B cell (primary cell): ENCODE data around the gene ITGA7. TPM values are rescaled to one million over a fixed set of nuclear protein-coding genes. Genes with fewer than 3 reads are reported as not detected.

ENCODE experiments used
- ATAC-seq: fragments of 200-7000 bp; cut with Tn5 transposase; one replicate; pipeline ENCODE4 v1.10.0; 2021; ENCODE audit warnings: low read depth, mild to moderate bottlenecking, moderate number of reproducible peaks, moderate library complexity
- CTCF ChIA-PET: fragments of 350-600 bp; sonication (Branson Sonifier 250); formaldehyde crosslinking; loops from one replicate; lab custom pipeline; 2021; ENCODE audit warnings: antibody characterized with exemption, inconsistent platforms; lab: Charles Lee
- POLR2A ChIA-PET: fragments of 350-600 bp; sonication (Branson Sonifier 250); formaldehyde crosslinking; loops from one replicate; lab custom pipeline; 2021; ENCODE audit warnings: antibody characterized with exemption; lab: Charles Lee
- DNase-seq: peaks from one replicate; pipeline ENCODE4 v3.0.0; 2013
- H2AFZ ChIP-seq: 2 replicates; pipeline ENCODE4 v1.6.1; 2012; ENCODE audit warnings: mild to moderate bottlenecking, low read depth, low read length; ENCODE audit not compliant: insufficient read depth, poor library complexity, severe bottlenecking
- H3K27ac ChIP-seq, 2 donors: 1 replicate in 1 of 2; 2 replicates in 1 of 2; pipeline ENCODE4 v1.5.1; 2012 to 2013; ENCODE audit warnings: low read length in 2 of 2, mild to moderate bottlenecking in 2 of 2, moderate library complexity in 1 of 2
- H3K27me3 ChIP-seq, 4 experiments: fragments of 200-600 bp in 1 of 4; sonication (generic) in 1 of 4; replicated peaks in 1 of 4; 1 replicate in 2 of 4; 2 replicates in 2 of 4; pipeline versions ENCODE4 v1.6.1 to v1.7.0; 2013 to 2016; ENCODE audit warnings: low read length in 3 of 4, mild to moderate bottlenecking in 2 of 4, mixed read lengths in 1 of 4, moderate library complexity in 1 of 4; ENCODE audit not compliant: insufficient read depth in 4 of 4, control insufficient read depth in 3 of 4; ENCODE audit errors: control extremely low read depth in 1 of 4
- H3K36me3 ChIP-seq, 2 experiments: replicated peaks in 1 of 2; 1 replicate in 1 of 2; 2 replicates in 1 of 2; pipeline versions ENCODE4 v1.6.1 to v1.7.1; 2013; ENCODE audit warnings: low read length in 1 of 2; ENCODE audit not compliant: insufficient read depth in 2 of 2, control insufficient read depth in 1 of 2; ENCODE audit errors: control extremely low read depth in 1 of 2, extremely low read depth in 1 of 2
- H3K4me1 ChIP-seq, 2 donors: fragments of 200-600 bp in 1 of 2; sonication (generic) in 1 of 2; 1 replicate in 1 of 2; 2 replicates in 1 of 2; pipeline versions ENCODE4 v1.5.1 to v1.6.1; 2013 to 2017; ENCODE audit warnings: low read length in 2 of 2; ENCODE audit not compliant: control insufficient read depth in 2 of 2, insufficient read depth in 2 of 2
- H3K4me2 ChIP-seq: replicated peaks from 2 replicates; pipeline ENCODE3; 2012; ENCODE audit warnings: mild to moderate bottlenecking, low read depth, low read length; ENCODE audit not compliant: poor library complexity, severe bottlenecking
- H3K4me3 ChIP-seq, 5 experiments: fragments of 200-600 bp in 1 of 5; sonication (generic) in 1 of 5; 1 replicate in 3 of 5; 2 replicates in 2 of 5; pipeline versions ENCODE4 v1.5.1 to v1.7.0; 2011 to 2016; ENCODE audit warnings: low read length in 4 of 5, mild to moderate bottlenecking in 4 of 5, low read depth in 2 of 5, control low read depth in 1 of 5, moderate library complexity in 1 of 5; ENCODE audit not compliant: insufficient read depth in 1 of 5; ENCODE audit errors: control extremely low read depth in 1 of 5, extremely low read depth in 1 of 5
- H3K79me2 ChIP-seq: fragments of 200-600 bp; sonication (generic); one replicate; pipeline ENCODE4 v1.6.0; 2016; ENCODE audit warnings: low read length; ENCODE audit not compliant: control insufficient read depth, insufficient read depth
- H3K9ac ChIP-seq: fragments of 200-600 bp; sonication (generic); 2 replicates; pipeline ENCODE4 v1.6.1; 2017; ENCODE audit warnings: mild to moderate bottlenecking, low read length, moderate library complexity
- H3K9me3 ChIP-seq, 3 donors: one replicate each; pipeline versions ENCODE4 v1.6.1 to v1.7.1; 2013; ENCODE audit warnings: low read length in 2 of 3; ENCODE audit not compliant: control insufficient read depth in 2 of 3, insufficient read depth in 1 of 3; ENCODE audit errors: control extremely low read depth in 1 of 3
- H4K20me1 ChIP-seq: 2 replicates; pipeline ENCODE4 v1.6.0; 2012; ENCODE audit warnings: mild to moderate bottlenecking, low read length; ENCODE audit not compliant: insufficient read depth, control insufficient read depth, poor library complexity, severe bottlenecking
- H3K27ac Mint-ChIP-seq: one replicate; pipeline ENCODE4 v1.8.0; 2021; ENCODE audit warnings: mixed read lengths
- H3K27me3 Mint-ChIP-seq: one replicate; pipeline ENCODE4 v1.8.0; 2021; ENCODE audit warnings: mixed read lengths
- H3K4me1 Mint-ChIP-seq: one replicate; pipeline ENCODE4 v1.8.0; 2021; ENCODE audit warnings: mixed read lengths
- H3K4me3 Mint-ChIP-seq: one replicate; pipeline ENCODE4 v1.8.0; 2021; ENCODE audit warnings: mixed read lengths
- H3K9me3 Mint-ChIP-seq: one replicate; pipeline ENCODE4 v1.8.0; 2022; ENCODE audit warnings: mixed read lengths; ENCODE audit not compliant: insufficient read depth
- EZH2 ChIP-seq: IDR thresholded peaks from 2 replicates; pipeline ENCODE4 v1.6.1; 2012; ENCODE audit warnings: borderline replicate concordance, low read depth, mild to moderate bottlenecking, moderate library complexity, low read length; ENCODE audit not compliant: insufficient read depth, poor library complexity, severe bottlenecking
- WGBS: methylation state at CpG from one replicate; pipeline ENCODE4 v1.1.5; 2013; ENCODE audit warnings: missing lambda C conversion rate; ENCODE audit not compliant: insufficient coverage; 5-methylcytosine and 5-hydroxymethylcytosine counted together
- intact Hi-C: fragments of 100-400 bp; cut with micrococcal nuclease; formaldehyde crosslinking; loops from one replicate; pipeline ENCODE4 v1.10.0; 2022
- polyA plus RNA-seq: library from polyadenylated mRNA; depleted of rRNA; stranded (reverse); fragments of >200 nt; gene quantifications from 2 replicates; pipeline ENCODE4 v1.2.3, GENCODE V29; 2012
- total RNA-seq, 2 donors: library from RNA; stranded (reverse); fragments of 120-200 nt in 1 of 2; gene quantifications; 1 replicate in 1 of 2; 2 replicates in 1 of 2; pipeline versions ENCODE4 v1.2.3 to v1.2.4, GENCODE V29; 2013 to 2022
- TF ChIP-seq, protein P1 (sequence below): fragments of 200-600 bp; IDR thresholded peaks from one replicate; pipeline ENCODE4 v1.8.0; 2022; ENCODE audit warnings: antibody characterized with exemption, mild to moderate bottlenecking

Gene ITGA7
- total and polyA plus RNA-seq, 2 donors (not counting 1 experiment from before 2014, with no cell fraction given): 2.4 to 3.3 TPM

GRCh38 chr12:55711786-55712553 lies 4.3 kb upstream of the ITGA7 start:
- H3K9me3 Mint-ChIP-seq: no peaks in the 10 kb centered on the region
- Histone ChIP-seq H3K27ac (no peak overlapping the region), H2AFZ (no peak overlapping the region), H3K9me3 (no peaks in the 10 kb centered on the region), H3K27me3 (peaks cover 0 to 13% (median 6%) of the 10 kb centered on the region in 4 experiments), H3K4me1 (peaks cover 26 to 32% of the 10 kb centered on the region in 2 donors), H3K36me3 (no peaks in the 10 kb centered on the region), H3K4me2 (no peak overlapping the region), H4K20me1 (peaks cover 6% of the 10 kb centered on the region), H3K9ac (no peak overlapping the region), H3K4me3 (no peak overlapping the region), H3K79me2 (peaks cover 7% of the 10 kb centered on the region)
- peaks cover 38% of the 10 kb centered on the region for H3K4me1 Mint-ChIP-seq
- intact Hi-C loops: no loop called here
- H3K4me3 Mint-ChIP-seq: no peak overlapping the region
- peaks cover 15% of the 10 kb centered on the region for H3K27me3 Mint-ChIP-seq
- no peak for DNase-seq
- no peak overlapping the region for H3K27ac Mint-ChIP-seq
- TF ChIP-seq EZH2: no peak
- TF ChIP-seq, protein P1, sequence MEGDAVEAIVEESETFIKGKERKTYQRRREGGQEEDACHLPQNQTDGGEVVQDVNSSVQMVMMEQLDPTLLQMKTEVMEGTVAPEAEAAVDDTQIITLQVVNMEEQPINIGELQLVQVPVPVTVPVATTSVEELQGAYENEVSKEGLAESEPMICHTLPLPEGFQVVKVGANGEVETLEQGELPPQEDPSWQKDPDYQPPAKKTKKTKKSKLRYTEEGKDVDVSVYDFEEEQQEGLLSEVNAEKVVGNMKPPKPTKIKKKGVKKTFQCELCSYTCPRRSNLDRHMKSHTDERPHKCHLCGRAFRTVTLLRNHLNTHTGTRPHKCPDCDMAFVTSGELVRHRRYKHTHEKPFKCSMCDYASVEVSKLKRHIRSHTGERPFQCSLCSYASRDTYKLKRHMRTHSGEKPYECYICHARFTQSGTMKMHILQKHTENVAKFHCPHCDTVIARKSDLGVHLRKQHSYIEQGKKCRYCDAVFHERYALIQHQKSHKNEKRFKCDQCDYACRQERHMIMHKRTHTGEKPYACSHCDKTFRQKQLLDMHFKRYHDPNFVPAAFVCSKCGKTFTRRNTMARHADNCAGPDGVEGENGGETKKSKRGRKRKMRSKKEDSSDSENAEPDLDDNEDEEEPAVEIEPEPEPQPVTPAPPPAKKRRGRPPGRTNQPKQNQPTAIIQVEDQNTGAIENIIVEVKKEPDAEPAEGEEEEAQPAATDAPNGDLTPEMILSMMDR: no peak
- ATAC-seq: no peak
- 100% methylated on average over 1 of the region's 4 CpGs for WGBS
- ChIA-PET POLR2A (interaction anchor here (0.8 kb wide), 1 partner anchor 663 kb away, joined by 3 read pairs; no protein-coding TSS in a partner anchor), CTCF (interaction anchor here (0.5 to 2.5 kb wide), 5 partner anchors 12 to 291 kb away, joined by 3 to 16 read pairs (median 5); no protein-coding TSS in a partner anchor)
